Nephron progenitor cell (in vitro differentiated cells): Measurements from ENCODE around the gene MOXD1.

Source experiments
- DNase-seq: peaks from one replicate; pipeline ENCODE4 v3.0.0; 2021
- H3K27ac Mint-ChIP-seq: 2 replicates; pipeline ENCODE4 v1.8.0; 2021; ENCODE audit warnings: mild to moderate bottlenecking, moderate library complexity, mixed read lengths
- H3K27me3 Mint-ChIP-seq: 2 replicates; pipeline ENCODE4 v1.8.0; 2021; ENCODE audit warnings: mild to moderate bottlenecking, low read depth, mixed read lengths; ENCODE audit not compliant: poor library complexity
- H3K36me3 Mint-ChIP-seq: 2 replicates; pipeline ENCODE4 v1.8.0; 2021; ENCODE audit warnings: low read depth, mixed read lengths
- H3K4me1 Mint-ChIP-seq: 2 replicates; pipeline ENCODE4 v1.8.0; 2021; ENCODE audit warnings: mixed read lengths
- H3K4me3 Mint-ChIP-seq: 2 replicates; pipeline ENCODE4 v1.8.0; 2021; ENCODE audit warnings: mild to moderate bottlenecking, moderate library complexity, mixed read lengths
- H3K9me3 Mint-ChIP-seq: 2 replicates; pipeline ENCODE4 v1.8.0; 2021; ENCODE audit warnings: mild to moderate bottlenecking, moderate library complexity, mixed read lengths
- TF ChIP-seq, protein P1 (sequence below): fragments of 200-600 bp; sonication (generic); IDR thresholded peaks from 2 replicates; pipeline ENCODE4 v1.5.0; 2021; ENCODE audit warnings: antibody characterized with exemption

MOXD1 gene

DNA sequence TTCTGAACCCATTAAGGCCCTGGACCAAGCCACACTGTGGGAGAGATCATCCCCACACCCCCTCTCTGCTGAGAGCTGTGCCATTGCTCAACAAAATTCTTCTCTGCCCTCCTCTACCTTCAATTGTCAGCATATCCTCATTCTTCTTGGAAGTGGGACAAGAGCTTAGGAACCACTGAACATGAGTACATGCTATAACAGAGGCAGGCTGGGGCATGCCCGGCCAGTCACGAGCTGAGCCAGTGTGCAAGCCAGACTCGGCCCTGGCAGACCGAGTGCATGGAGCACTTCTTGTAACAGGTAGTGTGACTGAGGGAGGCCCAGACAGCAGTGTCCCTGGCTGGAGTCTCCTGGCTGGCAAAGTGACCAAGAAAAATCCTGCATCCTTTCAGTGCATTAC is 149.2 kb downstream of the MOXD1 start:
- no peak for DNase-seq
- Mint-ChIP-seq H3K27me3 (no peaks in the 10 kb centered on the region), H3K27ac (no peak overlapping the region), H3K4me1 (no peaks in the 10 kb centered on the region), H3K4me3 (no peak overlapping the region), H3K9me3 (peaks cover 5% of the 10 kb centered on the region), H3K36me3 (no peaks in the 10 kb centered on the region)
- TF ChIP-seq, protein P1, sequence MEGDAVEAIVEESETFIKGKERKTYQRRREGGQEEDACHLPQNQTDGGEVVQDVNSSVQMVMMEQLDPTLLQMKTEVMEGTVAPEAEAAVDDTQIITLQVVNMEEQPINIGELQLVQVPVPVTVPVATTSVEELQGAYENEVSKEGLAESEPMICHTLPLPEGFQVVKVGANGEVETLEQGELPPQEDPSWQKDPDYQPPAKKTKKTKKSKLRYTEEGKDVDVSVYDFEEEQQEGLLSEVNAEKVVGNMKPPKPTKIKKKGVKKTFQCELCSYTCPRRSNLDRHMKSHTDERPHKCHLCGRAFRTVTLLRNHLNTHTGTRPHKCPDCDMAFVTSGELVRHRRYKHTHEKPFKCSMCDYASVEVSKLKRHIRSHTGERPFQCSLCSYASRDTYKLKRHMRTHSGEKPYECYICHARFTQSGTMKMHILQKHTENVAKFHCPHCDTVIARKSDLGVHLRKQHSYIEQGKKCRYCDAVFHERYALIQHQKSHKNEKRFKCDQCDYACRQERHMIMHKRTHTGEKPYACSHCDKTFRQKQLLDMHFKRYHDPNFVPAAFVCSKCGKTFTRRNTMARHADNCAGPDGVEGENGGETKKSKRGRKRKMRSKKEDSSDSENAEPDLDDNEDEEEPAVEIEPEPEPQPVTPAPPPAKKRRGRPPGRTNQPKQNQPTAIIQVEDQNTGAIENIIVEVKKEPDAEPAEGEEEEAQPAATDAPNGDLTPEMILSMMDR: no peak

- no peaks in the 10 kb centered on the region for H3K4me1 Mint-ChIP-seq
- H3K27ac Mint-ChIP-seq: no peak overlapping the region
These were observed 149.6 kb downstream of the MOXD1 start for GRCh38 chr6:132251711-132252110.

DNA sequence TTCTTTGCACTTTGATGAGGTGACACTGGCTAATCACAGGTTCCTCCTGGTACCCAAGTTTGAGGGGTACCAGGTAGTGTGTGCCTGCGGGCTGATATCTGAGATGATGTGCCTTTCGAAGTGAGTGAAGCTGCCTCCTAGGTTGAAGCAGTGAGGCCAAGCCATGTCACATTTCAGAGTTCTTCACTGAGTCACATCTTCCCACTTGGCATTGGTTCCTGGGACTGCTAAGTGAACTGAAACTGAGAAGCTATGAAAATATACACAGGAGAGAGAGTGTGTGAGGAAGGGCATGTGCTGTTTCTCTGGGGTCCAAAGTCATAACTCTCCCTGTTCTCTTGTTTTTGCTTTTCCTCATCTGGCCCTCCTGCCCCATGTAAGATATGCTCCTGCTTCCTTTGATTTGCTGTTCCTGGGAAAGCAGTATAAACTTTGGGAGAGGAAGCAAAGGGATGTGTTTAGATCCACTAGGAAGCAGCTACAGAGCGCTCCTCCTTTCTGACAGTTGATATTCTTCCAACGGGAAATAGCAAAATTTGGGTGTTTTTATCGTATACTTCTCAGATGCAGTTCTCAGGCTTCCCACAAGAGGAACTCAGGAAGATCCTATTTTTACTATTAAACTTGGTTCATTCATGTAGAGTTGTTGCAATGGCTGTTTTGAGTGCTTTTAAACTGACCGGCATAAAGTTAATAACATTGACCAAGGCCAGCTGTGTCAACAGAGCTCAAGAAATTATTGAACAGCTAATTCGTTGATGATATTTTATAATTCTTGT is 153.7 kb downstream of the MOXD1 start:
- no peak for DNase-seq
- Mint-ChIP-seq H3K27me3 (peaks cover 5% of the 10 kb centered on the region), H3K4me1 (no peaks in the 10 kb centered on the region), H3K36me3 (no peaks in the 10 kb centered on the region), H3K27ac (no peak overlapping the region), H3K9me3 (peaks cover 5% of the 10 kb centered on the region), H3K4me3 (no peak overlapping the region)
- TF ChIP-seq, protein P1: no peak

More at GRCh38 chr6:132251711-132252110, 149.6 kb downstream of the MOXD1 start:
- Mint-ChIP-seq H3K9me3 (peaks cover 5% of the 10 kb centered on the region), H3K27me3 (no peaks in the 10 kb centered on the region), H3K36me3 (no peaks in the 10 kb centered on the region), H3K4me3 (no peak overlapping the region)
- DNase-seq: no peak
- TF ChIP-seq, protein P1: no peak

DNA sequence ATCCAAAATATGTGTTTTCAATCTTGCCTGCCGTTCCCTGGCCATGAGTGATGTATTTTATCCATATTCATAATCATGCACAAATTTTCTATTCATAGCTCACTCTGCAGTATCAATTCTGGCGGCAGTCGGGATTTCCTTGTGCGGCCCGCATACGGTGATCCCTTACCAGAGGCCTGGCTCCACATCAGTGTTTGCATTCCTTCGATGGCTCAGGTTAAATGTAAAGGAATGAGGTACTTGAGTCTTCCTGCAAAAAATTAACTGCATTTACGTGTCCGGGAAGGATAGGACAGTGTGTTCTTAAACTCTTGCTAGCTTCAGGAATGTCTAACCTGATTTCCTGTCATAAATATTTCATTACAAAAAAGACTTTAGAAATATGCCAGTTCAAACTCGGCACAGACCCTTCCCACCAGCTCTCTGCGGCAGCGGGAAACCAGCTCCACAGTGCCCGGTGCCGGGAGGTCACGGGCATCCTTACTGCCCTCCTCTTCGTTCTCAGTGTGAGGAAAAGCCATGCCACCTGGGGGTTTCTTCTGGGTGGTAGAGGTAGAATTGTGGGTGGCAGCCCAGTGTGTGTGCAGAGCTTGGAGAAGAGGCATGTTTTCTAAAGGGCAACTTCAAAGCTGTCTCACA is 154.5 kb downstream of the MOXD1 start:
- TF ChIP-seq, protein P1: no peak
- Mint-ChIP-seq H3K36me3 (no peaks in the 10 kb centered on the region), H3K9me3 (peaks cover 1% of the 10 kb centered on the region), H3K27ac (no peak overlapping the region), H3K4me3 (no peak overlapping the region), H3K27me3 (peaks cover 8% of the 10 kb centered on the region), H3K4me1 (no peaks in the 10 kb centered on the region)
- DNase-seq: no peak

DNA sequence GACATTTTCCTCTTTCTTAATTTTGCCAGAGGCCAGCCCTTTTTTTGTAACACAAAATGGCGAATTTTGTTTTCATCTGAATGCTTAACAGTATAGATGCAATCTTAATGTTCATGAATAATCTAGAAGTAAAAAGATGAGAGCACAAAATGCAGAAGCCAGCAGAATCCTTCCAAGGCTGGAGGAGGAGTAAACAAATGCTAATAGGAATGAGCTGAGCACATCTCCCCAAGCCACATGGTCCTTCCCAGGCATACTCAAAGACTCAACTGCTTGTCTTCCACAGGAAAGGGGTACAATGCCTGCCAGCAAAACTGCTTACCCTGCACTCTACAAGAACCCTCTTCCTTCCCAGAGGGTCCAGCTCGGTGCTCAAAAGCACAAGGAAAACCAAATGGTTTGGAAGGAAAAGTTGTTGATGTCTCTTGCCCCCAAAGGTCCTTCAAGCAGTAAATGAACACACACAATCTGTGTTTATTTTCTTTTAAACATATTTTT is 155.1 kb downstream of the MOXD1 start:
- Mint-ChIP-seq H3K4me1 (no peaks in the 10 kb centered on the region), H3K36me3 (no peaks in the 10 kb centered on the region), H3K9me3 (no peaks in the 10 kb centered on the region), H3K27ac (no peak overlapping the region), H3K4me3 (no peak overlapping the region), H3K27me3 (peaks cover 8% of the 10 kb centered on the region)
- TF ChIP-seq, protein P1: no peak
- DNase-seq: no peak
